NCI-H2029 (cell line): ENCODE data around the gene DVL1.
"Not testable (repeated sequence)": the region's sequence is repeated elsewhere in the genome, so short reads cannot be mapped to it uniquely, and the experiment has no call there.

Experiments used
- DNase-seq: peaks from one replicate; lab custom pipeline; 2025; lab: John Stamatoyannopoulos, UW

Gene DVL1

DNA sequence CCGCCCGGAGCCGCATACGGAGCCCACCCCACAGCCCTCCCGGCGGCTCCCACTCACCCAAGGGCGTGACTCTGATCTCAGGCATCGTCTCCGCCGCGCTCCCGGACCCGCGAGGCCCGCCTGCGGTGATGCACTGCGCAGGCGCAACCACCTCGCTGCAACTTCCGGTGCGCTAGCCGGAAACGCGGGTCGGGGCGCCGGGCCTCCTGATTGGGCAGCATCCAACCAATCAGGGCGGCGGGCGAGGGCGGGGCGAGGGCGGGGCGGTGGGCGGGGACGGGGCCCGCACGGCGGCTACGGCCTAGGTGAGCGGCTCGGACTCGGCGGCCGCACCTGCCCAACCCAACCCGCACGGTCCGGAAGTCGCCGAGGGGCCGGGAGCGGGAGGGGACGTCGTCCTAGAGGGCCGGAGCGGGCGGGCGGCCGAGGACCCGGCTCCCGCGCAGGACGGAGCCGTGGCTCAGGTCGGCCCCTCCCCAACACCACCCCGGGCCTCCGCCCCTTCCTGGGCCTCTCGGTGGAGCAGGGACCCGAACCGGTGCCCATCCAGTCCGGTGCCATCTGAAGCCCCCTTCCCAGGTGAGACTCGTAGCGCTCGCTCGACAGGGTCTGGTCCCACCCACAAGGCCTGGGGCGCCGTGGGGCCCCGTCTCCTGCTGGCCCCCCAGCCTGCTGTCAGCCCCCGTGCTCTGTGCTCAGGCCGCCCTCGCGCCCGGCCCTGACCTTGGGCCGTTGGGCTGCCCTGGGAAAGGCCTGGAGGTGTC lies 24.5 kb downstream of the DVL1 start, which contains the start of the genes CPTP and INTS11:
CPTP (plus strand) TSS at position 279 of the 764 bp plus-strand sequence. CDS start 2,109 bp downstream, outside the sequence.
INTS11 (minus strand) TSS at position 137 of the 764 bp plus-strand sequence; CDS start at position 85, 52 bp downstream.
- DNase-seq, result peak; percentile 80

GRCh38 chr1:1324084-1324523 lies 25.1 kb downstream of the DVL1 start:
- no peak for DNase-seq

- no peak for DNase-seq
Measured at GRCh38 chr1:1322952-1323351, 26.3 kb downstream of the DVL1 start.

DNA sequence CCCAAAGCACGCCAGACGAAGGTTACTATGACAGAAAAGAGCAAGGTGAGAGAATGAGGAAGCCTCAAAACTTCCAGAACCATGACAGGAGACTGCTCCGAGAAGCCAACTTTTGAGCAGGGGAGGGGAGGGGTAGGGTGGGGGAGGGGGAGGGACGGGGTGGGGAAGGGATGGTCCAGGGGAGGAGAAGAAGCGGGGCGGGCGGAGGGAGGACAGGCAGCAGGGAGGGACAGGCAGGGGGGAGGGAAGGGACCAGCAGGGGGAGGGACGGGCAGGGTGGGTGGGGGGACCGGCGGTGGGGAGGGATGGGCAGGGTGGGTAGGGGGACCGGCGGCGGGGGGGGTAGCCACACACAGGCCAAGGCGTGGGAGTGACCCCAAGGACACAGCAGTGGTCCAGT lies 26.8 kb downstream of the DVL1 start:
- no peak for DNase-seq

DNA sequence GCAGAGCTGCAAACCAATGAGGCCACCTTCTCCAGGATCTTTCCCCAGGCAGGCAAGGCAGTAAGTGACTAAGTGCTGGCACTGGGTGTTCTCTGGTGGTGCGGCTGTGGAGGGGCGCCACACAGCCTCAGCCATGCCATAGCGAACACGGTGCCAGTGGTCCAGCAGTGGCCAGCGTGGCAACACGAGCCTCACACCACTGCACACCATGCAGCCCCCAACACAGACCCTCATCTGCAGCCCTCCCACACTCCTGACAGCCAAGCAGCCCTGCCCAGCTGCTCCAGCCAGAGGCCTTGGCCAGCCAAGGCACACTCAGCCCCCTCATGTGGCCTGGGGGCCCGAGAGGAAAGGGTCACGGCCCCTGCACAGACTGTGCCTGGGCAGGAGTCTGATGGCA lies 27.7 kb downstream of the DVL1 start:
- DNase-seq, result no peak

GRCh38 chr1:1320666-1321448 lies 28.4 kb downstream of the DVL1 start:
- no peak for DNase-seq

DNA sequence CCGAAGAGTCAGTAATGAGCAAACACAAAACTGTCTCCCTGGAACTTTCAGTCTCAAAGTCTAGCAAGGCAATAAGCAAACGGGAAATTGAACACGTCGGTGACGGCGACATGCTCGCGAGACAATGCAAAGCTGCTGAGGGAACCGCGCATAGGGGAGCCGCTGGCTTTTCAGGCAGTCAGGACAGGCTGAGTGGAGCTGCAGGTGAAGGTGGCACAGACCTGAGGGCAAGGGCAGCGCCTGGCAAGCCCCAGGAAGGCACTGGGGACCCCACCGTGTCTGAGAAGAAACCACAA lies 29.6 kb downstream of the DVL1 start:
- DNase-seq, result no peak

- DNase-seq, result no peak
Measured at GRCh38 chr1:1318777-1319645, 30.2 kb downstream of the DVL1 start.

GRCh38 chr1:1318131-1318652 lies 31.0 kb downstream of the DVL1 start:
- DNase-seq, result peak; percentile 89

DNA sequence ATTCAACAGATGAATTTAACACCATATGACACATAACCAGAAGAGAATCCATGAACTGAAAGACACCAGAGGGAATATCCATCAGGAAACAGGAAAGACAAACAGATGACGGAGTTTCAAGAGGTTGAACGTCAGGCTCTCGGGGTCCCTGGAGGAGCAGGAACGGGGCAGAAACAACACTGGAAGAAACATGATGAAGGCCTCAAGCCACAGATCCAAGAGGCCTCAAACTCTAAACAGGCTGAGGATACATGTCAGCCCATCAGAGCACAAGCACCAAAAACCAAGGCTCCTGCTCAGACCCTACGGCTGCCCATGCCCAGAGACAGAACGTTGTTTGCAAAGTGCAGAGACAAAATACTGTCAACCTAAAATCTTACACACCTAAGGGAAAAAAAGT lies 31.8 kb downstream of the DVL1 start:
- DNase-seq, result no peak

GRCh38 chr1:1316199-1316598 lies 33.0 kb downstream of the DVL1 start:
- not testable (repeated sequence) for DNase-seq

DNA sequence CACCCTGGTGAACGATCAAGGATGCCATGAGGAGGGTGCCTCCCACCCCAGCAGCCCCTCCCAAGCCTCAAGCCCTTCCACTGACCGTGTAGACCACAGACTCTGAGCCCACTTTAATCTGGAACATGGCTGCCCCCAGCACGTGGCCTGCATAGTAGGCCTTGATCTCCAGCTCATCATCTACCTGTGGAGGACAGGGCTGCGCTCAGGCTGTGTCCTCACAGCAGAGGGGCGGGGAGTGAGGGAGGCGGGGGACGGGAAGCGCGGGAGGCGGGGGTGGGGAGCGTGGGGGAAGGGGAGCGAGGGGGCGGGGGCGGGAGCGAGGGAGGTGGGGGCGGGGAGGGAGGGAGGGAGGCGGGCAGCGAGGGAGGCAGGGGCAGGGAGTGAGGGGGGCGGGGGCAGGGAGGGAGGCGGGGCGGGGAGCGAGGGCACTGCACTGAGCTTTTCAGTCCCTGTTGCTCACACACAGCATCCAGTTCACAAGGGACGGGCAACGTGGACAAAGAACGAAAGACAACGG lies 33.7 kb downstream of the DVL1 start:
- DNase-seq, result no peak

GRCh38 chr1:1314678-1315335 lies 34.4 kb downstream of the DVL1 start:
- no peak for DNase-seq

DNA sequence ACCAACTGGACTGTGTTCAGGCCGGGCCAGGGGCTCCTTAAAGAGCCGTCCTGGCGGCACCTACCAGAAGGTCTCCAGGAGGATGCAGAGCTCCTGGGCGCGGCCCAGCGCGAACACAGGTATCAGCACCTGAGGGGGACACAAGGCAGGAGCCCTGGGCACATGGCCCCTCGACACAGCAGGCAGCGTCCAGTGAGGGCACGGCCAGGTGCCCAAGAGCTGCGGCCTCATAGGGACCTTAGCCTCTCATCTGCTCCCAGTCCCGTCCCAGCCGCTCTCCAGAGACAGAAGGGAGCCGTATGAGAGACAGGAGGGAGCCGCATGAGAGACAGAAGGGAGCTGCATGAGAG lies 35.0 kb downstream of the DVL1 start:
- DNase-seq, result no peak

DNA sequence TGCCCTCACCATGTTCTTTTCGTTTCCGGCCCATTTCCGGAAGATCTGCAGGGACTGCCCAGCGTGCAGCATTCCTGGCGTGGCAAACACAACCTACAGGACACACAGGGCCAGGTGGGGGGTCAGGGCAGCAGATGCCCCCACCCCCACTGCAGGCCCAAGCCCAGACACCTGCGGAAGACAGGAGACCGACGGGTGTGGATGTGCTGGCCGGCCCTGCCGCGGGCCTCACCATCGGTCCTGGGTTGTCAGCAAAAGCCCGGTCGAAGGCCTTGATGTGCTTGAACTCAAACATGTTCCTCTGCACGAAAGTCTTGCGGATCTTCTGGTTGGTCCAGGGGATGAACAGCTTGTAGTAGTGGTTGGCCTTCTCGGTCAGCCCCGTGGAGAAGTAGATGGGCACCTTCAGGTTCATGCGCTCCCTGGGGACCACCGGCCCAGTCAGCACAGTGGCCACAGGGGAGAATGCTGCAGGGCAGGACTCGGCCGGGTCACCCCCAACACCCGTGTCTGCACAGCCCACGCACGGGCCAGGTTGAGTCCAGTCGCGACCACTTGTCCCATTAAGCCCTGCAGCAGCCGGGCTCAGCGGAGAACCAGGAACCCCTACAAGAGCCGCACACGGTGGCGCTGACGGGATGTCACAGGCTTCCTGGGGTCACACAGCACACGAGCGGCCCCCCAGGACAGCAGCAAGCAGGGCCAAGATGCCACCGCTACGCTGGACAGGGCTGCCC lies 35.5 kb downstream of the DVL1 start:
- DNase-seq, result no peak

DNA sequence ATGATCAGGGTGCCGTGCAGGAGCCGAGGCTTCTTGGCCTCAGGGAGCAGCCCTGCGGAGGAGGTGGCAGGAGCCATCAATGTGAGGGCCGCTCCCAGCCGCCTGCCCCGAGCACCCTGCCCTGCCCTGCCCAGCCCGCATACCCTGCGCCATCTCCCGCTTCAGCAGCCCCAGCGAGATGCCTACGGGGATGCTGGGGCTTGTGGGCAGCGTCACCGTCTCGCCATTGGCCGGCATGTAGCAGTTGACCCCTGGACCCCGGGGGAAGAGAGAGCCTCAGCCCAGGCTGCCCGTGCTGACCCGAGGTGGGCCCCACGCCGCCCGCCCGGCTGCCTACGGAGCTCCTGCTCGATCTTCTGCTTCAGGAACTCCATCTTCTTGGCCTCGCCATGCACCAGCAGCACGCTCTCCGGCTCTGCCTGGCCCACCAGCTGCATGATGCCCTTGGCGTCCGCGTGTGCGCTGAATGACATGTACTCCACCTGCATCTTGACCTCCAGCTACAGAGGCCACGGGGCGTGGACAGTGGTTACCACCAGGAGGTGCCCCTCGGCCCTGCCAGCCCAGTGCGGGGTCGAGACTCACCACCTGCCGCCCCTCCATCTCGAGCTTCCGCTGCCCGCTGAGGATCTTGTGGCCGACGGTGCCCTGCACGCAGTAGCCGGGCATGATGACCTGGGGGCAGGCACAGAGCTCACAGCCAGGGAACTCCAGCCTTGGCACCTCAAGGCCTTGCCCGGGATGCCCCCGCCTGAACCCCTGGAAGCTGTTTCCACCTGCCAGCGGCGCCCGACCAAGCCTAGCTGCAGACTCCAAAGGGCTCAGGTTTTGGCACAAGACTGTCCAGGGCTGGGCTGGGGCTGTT lies 36.5 kb downstream of the DVL1 start:
- DNase-seq, result no peak

- no peak for DNase-seq
Measured at GRCh38 chr1:1311107-1312104, 37.8 kb downstream of the DVL1 start.

- DNase-seq, result no peak
Measured at GRCh38 chr1:1310476-1311053, 38.7 kb downstream of the DVL1 start.
